SW 1271 (cell line): ENCODE data around the gene MIPOL1.
"Not testable (repeated sequence)": the region's sequence is repeated elsewhere in the genome, so short reads cannot be mapped to it uniquely, and the experiment has no call there.

ENCODE experiments used
- DNase-seq, 2 experiments: peaks; one replicate each; lab custom pipeline; 2025; lab: John Stamatoyannopoulos, UW

Gene MIPOL1

GRCh38 chr14:37234222-37234621 lies 36.5 kb downstream of the MIPOL1 start:
- no peak for DNase-seq

DNA sequence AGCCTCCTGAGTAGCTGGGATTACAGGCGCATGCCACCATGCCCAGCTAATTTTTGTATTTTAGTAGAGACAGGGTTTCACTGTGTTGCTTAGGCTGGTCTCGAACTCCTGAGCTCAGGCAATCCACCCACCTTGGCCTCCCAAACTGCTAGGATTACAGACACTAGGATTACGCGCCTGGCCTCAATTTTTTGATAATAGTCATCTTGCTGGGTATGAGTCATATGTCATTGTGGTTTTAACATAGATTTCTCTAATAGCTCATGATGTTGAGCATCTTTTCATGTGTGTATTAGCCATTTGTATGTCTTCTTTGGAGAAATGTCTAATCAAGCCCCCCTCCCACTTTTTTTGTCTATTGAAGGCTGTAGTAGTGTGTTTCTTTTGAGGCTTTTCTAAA lies 38.3 kb downstream of the MIPOL1 start:
- not testable (repeated sequence) for DNase-seq

DNA sequence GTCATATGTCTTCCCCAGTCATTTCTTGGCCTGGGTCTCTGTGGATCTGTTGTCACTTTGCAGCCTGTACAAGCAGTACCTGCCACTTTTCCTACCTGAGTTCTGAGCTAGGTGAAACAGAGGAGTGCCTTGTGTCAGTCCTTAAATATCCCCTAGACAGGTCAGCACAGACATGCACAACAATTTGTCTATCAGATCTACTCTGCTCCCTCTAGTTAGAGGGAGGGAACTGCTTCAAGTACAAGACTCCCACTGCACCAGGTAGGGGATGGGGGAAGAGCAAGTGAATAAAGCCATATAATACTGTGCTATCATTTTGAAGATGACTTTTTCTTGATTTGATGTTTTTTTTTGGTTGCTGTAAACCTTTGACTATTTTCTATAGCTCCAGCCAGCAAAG lies 39.4 kb downstream of the MIPOL1 start:
- DNase-seq: no peak

GRCh38 chr14:37237735-37238200 lies 40.0 kb downstream of the MIPOL1 start:
- DNase-seq: no peak

DNA sequence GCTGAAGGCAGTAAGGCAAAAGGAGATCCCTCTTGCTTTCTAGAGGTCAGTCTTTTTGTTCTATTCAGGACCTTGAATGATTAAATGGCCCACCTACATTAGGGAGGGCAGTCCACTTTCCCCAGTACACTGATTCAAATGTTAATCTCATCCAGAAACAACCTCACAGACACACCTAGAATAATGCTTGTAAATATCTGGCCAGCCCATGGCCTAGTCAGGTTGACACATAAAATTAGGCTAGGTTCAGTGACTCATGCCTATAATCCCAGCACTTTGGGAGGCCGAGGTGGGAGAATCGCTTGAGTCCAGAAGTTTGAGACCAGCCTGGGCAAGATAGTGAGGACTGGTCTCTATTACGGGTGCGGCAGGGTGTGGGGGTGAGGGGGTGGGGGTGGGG lies 43.5 kb downstream of the MIPOL1 start:
- DNase-seq: no peak

- peak in 1 of 2 experiments; percentile 64 for DNase-seq
These were observed 48.7 kb downstream of the MIPOL1 start for GRCh38 chr14:37246427-37246829.

GRCh38 chr14:37247791-37248461 lies 50.2 kb downstream of the MIPOL1 start:
- no peak for DNase-seq

DNA sequence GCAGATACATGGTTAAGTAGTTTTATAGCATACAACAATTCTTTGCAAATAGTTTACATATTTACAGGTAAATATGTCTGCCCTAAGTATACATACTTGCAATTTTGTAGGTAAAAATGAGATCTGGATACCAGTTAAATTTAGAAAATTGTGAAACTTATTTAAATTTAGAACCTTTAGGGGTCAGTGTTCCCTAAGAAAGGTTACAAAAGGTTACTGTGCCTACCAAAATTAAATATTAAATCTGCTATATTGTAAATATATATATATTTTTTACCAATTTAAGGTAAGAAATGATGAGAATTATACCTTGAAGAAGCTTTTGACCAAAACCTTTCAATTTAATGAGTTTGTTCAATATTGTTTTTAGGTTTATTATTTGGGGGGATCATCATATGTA lies 54.0 kb downstream of the MIPOL1 start:
- peak in 1 of 2 experiments; percentile 11 for DNase-seq

DNA sequence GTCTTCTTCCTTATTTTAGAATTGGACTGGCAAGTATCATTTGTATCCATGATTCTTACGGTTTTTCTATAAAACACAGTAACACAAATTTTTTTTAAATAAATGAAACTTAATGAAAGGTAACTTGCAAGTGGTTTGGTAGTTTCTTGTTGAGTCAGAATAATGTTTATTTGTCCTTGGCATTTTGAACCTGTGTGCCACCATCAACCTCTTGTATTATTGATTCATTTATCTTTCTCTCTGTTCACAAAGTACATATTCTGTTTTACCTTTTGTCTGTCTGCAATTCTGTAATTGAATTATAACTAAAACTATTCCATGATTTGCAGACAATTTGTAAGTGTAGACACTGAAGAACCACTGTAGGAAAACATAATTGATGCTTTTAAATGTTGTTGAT lies 54.7 kb downstream of the MIPOL1 start:
- no peak for DNase-seq

- DNase-seq: peak in 1 of 2 experiments; percentile 32
These were observed 56.2 kb downstream of the MIPOL1 start for GRCh38 chr14:37253905-37254304.

DNA sequence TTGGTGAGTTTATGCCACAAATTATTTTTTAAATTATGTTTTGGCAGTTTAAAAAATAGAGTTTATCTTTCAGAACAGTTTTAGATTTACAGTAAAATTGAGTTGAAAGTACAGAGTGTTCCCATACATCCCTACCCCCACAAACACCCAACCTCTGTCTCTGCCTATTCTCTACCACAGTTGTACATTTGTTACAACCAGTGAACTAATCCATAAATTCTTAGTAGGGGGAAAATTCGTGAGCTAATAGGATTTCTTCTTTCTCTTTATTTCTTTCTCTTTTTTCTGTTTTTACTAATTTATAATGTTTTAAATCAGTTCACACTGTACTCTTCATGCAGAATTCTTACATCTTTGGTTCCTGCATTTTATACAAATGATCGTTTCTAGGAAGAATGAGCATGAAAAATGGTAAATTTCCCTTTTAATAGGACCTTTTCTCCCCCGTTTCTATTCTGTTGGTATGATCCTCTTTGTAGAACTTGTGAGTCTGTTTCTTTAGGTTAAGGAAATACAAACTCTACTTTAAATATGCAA lies 56.7 kb downstream of the MIPOL1 start:
- no peak for DNase-seq

- DNase-seq: no peak
These were observed 59.8 kb downstream of the MIPOL1 start for GRCh38 chr14:37257501-37258070.

GRCh38 chr14:37262649-37263048 lies 64.9 kb downstream of the MIPOL1 start:
- DNase-seq: no peak

GRCh38 chr14:37263656-37264236 lies 66.0 kb downstream of the MIPOL1 start:
- no peak for DNase-seq

DNA sequence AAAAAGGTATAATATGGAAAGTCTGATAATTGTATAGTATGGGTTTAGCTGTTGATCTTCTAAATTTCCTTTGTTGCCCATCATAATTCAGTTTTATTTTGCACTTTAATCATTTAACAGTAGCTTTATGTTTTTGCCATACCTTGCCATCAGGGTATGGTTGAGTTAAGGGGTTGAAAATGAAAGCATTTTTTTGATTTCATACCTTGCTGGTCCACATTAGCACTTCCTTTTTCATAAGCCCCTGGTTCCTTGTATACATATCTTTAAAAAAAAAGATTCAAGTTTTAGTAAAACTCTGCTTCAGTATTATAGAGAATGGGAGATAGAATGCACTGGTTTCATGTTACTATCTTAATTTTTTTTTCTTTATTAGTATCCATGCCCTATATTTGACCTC lies 71.1 kb downstream of the MIPOL1 start:
- no peak for DNase-seq

DNA sequence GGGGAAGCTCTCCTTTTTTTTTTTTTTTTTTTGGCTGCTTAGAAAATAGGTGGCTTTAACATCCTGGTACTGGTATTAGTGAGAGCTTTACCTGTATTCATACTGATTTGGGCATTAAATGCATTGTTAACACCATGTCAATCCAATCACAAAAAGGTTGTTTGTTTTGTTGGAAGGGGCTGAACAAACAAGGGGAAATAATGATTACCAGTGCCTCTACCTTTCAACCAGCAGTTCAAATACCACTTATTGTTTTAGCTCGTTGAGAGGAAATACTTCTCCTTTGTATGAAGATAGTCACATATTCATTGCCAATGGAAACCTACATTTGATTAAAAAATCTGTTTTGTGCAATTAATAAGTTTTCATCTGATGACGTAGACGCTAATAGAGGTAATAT lies 72.9 kb downstream of the MIPOL1 start:
- DNase-seq: no peak

DNA sequence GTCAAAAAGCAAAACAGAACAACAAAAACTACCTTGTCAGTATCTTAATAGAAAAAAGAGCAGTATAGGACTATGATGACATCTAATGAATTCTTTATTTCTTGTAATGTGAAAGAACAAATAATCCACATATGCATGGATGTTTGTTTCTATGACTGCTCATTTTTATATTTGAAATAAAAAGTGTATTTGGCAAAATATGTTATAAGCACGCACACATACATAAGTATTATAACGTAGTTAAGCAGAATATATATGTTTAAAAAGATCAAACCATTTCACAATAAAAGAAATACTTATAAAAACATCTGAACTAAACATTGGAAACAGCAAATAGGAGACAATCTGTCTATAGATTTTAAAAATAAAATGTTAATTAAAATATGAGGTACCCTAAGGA lies 74.8 kb downstream of the MIPOL1 start:
- no peak for DNase-seq

- no peak for DNase-seq
These were observed 76.9 kb downstream of the MIPOL1 start for GRCh38 chr14:37274652-37275051.

GRCh38 chr14:37275963-37276362 lies 78.2 kb downstream of the MIPOL1 start:
- DNase-seq: no peak

DNA sequence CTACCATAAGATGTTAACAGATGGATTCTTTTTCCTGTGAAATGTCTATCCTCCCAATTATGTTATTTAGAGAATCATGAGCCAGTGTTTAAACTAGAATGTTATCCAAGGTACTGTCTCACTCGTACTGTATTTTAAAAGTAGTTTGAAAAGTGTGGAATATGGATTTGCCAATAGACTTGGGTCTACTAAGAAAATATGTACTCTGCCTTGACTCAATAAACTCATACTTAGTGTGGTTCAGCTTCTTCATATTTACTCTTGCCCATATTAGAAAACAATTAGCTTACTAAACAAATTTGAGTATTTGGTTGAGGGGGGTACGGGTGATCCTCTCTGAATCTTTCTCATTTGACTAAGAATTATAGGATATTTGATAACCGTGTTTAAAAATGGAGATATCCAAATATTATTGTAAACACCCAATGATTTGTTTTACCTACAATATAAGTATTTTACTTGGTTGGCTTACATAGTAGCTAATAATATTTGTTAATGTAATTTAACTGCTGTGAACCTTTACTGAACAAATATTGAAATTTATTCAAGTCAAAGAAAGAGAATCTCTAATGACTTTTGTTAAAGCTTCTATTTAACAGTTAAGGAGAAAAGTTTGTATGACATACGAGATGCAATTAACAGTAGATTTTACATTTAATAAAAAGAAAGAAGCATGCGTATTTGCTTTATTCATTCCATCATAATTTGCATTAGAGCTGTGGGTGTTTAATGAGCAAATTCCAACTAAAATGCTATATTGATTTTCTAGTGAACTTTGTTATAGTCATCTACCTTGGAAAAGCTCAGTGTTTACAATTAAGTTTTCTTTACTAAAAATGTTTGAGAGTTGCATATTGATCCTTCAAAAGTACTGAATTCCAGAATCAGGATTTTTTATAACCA lies 81.2 kb downstream of the MIPOL1 start:
- DNase-seq: no peak

- no peak for DNase-seq
These were observed 82.1 kb downstream of the MIPOL1 start for GRCh38 chr14:37279818-37280217.

DNA sequence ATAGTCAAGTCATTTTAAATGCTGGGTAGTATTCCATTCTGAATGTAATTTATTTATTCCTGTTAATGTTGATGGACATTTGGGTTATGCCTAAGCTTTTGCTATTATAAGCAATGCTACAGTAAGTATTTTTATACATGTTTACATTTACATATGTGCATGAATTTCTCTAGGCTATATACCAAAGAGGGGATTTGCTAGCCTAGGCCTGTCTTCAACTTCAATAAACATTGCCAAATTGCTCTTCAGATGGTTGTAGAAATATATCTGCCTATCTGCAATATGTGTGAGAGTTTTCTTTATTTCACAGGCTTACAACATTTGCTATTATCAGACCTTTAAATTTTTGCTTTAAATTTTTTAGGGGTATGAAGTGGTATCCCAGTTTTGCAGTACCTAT lies 87.0 kb downstream of the MIPOL1 start:
- DNase-seq: no peak
